Measurements from ENCODE around the gene AMMECR1.

Gene AMMECR1

DNA sequence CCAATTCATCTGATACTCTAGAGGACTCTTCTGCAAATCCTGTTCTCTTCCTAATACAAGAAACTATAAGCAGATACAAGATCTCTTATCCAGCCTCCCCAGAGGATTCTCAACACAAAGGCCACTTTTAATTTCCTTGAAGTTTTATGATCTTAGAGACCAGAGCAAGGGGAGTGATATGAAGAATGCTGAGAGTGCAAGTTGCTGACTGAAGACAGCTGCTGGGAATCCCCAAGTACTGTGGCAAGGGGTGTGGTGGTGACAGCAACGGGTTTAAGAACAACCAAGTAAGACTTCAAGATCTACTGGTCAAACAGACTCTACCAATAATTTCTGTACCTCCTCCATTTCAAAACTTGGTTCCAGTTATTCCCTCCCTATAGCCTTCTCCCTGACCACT, 7.0 kb downstream of the AMMECR1 start:
- DNase-seq = no peak

DNA sequence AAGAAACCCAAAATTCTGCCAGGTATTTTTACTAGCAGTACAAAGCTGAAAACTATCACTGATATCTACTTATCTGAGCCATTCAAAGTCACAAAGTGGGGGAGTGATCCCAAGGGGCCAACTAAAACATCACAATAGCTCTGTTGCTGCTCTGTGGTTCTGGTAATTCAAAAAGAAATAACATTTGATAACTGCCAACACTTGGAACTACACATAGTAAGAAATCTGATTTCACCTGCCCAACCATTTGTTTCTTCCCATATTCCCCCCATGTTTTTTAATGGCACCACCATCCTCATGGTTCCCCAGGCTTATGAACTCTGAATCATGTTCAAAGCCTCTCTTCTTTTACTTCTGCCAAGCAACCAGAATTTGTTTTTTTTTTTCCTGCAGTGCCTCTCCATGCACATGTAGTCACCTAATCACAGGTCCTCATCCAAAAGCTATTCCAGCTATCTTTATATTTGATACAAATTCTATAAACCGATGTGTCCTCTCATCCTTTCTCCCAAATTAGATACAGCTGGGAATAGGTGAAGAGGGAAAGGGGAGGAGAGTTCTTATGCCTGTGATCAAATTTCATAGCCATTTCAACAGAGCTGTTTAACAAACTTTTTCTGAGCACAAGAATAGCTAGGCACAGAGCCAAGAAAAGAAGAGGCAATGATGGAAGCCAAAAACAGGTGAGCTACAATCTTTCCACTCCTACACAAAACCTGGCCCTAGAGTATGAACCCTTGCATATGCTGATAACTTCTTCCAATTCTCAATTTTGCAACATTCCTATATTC, 7.7 kb downstream of the AMMECR1 start:
- DNase-seq = no peak

DNA sequence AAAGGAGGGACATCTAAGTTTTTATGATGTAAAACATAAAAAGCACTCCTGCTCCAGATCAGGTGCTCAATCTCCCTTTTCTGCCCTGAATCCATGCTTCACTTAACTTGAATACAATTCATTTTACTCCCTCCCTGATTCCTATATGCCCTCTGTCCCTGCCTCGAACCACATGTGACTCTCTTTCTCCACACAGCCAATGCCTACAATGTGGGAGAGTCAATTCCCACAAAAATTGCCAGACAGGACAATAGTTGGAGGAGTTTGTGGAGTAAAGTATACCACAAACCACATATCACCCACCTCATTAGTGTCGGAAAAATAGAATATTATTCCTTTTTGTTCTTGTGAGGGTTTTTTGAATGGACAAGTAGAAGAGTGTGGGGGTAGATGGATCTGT, 9.7 kb downstream of the AMMECR1 start:
- DNase-seq = no peak

DNA sequence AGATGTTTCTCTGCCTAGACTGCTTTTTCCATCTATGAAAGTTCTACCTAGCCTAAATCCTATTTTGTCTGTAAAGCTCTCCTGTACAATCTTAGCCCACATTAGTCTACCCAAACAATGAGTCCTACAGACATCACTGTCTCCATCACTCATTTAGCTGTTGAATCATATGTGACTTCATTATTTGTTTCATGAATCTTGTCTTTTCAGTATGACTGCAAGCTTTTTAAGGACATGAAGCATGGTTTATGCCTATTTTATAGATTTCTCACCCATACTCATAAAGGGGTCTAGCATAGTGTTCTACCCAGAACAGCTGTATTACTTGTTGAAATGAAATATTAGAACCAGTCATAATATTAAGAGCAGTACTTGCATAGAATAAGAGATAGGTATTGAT, 13.0 kb downstream of the AMMECR1 start:
- no peak for DNase-seq

DNA sequence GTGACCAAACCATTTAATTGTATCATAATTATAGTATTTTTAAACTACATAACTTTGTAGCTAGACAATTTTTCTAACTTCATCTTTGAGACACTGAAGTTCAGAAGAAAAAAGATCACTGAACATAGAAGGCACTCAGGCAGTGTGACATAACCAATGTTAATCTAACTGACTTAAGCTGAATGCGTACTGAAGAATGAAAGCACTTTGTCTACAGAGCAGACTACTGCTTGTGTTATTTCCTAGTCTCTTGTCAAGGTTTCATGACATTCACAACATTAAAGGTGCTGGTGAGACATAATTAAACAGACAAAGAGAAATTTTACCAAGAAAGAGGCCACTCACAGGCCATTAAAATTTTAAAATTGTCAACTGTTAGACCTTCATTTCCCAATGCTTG, 13.5 kb downstream of the AMMECR1 start:
- DNase-seq = no peak

DNA sequence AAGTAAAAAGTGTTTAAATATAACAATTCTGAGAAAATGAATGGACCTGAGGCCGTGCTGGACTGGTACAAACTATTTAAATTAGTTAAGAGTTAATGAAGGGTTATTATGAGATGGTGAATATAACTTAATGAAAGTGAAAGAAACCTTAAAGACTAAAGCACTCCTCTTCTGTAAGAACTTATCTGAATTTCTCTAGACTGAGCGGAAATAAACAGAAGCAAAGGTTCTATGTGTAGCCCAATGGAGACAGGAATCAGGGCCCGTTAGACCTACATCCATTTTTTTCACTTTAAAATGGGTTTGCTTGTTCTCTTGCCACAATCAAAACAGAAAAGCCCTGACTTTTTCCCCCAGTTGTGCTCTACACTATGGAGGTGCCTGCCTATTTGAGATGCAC, 14.9 kb downstream of the AMMECR1 start:
- no peak for DNase-seq

DNA sequence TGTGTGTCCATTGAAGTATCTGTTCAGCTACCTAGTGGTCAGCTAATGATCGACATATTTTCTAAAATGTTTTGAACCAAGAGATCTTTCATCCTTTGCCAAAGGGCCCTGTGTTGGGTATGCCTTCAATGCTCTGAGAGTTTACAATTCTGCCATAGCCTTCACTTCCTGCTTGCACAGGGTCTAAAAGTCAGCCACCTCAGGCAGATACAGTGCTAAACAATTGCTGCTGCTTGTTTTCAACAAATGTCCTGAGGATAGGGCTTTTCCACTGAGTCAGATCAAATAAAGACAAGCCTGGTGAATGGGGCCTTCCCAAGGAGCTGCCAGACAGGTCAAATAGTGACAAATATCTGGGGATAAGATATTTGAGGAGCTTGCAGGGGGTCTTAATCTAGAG, 16.7 kb downstream of the AMMECR1 start:
- DNase-seq = no peak

DNA sequence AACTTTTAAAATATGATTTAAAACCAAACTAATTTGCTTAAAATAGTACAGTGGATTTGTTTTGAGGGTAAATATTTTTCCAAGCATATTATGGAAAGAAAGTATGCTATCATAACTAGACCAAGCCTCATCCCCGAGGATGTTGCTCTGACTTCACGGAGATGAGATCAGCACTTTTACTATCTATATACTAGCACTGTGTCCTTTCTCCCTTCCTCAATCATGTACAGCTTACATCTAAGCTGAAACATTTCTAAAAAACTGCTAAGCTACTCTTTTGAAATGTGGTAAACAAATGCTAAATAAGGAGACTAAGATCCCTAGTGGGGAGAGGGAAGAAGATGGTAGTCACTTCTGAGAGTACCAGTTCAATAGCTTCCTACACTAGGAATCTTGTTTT, 23.8 kb downstream of the AMMECR1 start:
- no peak for DNase-seq

DNA sequence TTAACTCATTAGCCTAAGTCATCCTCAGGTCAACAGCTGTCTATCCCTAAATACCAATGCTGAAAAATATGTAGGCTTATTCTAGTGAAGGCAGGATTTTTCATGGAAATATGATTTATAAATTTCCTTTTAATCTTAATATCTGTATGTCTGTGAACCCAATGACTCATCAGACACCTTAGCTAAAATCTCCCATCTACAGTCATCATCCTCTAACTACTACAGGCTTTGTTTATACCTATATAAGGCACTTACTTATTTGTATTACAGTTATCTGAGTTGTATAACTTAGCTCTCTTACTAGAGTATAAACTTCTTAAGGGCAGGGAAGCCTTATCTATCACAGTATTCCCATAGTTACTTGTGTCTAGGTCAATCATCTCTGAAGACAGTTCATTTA, 24.2 kb downstream of the AMMECR1 start:
- no peak for DNase-seq

DNA sequence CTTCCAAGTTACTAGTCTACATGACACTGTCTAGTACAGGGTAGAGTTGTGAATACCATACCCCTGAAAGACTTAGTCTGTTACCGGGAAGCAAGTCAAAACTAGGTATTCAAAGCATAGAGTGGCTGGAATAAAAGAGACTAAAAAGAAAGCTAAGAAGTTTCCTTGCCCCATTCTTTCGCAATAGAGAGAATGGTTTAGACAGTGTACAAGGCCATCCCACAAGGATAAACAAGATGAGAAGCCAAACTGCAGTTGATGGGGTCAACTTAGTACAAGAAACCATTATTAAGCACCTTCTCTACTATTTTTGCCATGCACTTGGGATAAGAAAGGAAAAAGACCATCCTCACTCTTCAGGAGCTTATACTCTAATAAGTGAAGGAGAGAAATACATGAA, 30.3 kb downstream of the AMMECR1 start:
- DNase-seq = no peak

DNA sequence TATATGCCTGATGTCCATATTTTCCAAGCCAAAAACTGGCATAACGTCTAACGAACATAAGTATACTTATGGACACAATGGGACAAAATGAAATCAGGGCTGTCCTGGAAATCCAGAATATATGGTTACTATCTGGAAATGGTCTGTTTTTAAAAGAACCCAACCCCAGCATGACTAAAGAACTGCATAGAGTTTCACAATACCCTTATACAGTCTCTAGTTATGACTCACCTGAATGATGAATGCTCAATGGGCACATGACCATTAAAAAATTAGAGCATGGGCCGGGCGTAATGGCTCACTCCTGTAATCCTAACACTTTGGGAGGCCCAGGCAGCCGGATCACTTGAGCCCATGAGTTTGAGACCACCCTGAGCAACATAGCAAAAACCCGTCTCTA, 31.8 kb downstream of the AMMECR1 start:
- no peak for DNase-seq

DNA sequence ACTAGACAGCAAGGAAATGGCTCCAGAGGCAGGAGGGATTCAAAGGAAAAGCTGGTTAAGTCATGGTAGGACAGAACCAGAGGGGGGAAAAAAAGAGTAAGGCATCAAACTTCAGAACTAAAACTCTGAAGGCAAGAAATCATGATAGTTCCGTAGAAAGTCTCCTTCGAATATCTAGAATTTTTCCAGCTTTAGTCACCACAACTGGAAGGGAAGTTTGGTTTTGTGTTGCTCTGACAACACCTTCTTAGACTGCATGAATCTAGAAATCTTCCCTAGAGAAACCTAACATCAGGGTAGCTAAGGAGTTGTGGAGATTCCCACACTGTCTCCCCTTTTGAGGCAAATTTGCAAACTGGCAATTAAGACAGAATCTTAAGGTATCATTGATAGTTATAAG, 33.7 kb downstream of the AMMECR1 start:
- no peak for DNase-seq

DNA sequence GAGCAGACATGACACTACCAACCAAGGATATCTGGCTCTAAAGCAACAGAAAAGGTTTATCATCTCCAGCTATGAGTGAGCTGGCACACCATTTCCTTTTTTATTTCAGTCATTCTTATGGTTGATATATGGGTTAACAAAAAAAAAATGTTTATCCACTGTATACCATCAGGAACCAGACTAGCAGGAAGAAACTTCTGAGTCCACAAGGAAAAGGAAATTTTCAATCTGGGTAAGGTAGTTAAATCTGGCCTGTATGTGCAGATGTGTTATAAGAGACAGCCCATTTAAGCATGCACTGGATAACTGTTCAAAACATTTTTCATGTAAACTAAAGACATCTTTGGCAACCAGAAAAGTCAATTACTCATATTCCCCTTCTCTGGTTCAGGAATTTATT, 35.0 kb downstream of the AMMECR1 start:
- no peak for DNase-seq

DNA sequence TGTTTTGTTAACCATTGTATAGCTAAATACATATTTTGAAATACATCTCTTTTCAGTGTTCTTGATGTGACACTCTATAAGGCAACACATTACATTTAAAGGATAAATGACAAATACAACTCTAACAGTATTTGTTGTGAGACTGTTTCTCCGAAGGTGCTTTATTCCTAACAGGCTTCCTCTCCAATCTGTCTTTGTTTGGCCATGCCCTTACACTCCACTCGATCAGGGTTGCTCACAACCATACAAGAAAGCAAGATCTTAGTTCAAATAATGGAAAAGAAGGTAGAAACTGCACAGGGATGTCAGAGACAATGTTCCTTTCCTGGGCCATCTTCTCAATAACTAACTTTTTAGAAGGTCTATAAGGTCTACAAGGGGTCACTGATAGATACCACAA, 36.5 kb downstream of the AMMECR1 start:
- no peak for DNase-seq

DNA sequence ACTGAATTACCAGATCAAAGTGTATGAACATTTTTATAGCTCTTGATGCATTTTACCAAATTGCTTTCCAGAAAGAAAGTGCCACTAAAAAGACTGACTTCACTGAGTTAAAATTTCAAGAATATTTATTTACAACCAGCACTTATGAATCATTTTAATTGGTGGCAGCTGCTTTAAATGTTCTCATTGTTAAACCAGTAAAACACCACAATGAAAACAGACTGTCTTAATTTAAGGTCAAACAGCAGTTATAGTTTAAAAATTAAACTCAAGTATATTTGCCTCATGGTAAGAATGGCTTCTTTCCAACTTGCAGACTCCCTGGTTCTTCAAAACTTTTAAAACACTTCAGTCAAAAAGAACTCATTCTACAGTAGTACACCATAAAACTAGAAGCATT, 36.9 kb downstream of the AMMECR1 start:
- DNase-seq = no peak

DNA sequence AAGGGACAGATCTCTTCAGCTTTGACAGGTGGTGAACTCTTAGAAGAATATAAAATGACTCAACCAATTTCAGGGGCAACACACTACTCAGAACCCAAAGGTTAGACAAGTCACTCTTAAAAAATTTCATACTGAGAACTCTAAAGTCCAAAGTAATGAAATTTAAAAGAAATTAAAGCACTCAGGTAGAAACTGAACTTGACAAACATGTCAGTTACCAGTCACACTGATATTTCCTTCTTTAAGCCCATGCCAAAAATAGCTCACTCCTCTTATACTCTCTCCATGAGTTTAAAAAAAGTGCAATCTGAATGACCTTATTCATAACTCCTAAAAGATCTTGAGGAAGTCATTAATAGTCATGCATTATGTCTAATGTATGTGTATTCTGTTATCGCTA, 40.3 kb downstream of the AMMECR1 start:
- no peak for DNase-seq

DNA sequence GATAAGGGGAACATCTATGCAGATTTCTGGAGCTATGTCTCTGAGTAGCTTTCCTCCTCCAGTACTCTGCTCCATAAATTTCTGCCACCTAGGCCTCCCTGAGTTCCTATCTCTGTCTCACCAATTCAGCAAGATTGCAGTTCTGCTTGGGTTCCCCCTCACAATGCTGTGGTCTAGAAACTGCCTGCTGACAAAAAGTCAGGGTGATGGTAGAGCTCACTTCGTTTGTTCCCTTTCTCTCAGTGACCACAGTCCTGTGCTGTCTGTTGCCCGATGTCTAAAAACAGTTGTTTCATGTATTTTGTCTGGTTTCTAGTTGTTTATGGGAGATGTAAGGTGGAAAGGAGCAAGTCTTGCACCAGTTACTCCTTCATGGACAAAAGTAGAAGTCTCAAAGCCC, 41.1 kb downstream of the AMMECR1 start:
- no peak for DNase-seq

DNA sequence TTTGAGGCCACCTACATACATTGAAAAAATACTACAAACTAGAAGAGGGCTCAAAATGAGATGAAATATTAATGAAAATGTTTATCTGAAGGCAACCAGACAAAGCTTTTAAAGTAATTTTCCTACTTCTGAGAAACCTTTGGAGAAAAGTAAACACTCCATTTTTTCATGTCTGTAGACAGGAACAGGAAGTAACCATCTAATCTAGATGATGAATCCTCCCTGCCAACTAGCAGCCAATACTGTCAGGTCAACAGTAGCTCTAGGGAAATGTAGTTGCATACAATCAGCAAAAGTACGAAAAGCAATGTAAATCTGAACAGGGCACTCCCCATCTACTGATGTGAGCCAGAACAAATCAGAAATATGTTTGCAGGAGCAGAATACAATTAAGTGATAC, 49.0 kb downstream of the AMMECR1 start:
- no peak for DNase-seq

DNA sequence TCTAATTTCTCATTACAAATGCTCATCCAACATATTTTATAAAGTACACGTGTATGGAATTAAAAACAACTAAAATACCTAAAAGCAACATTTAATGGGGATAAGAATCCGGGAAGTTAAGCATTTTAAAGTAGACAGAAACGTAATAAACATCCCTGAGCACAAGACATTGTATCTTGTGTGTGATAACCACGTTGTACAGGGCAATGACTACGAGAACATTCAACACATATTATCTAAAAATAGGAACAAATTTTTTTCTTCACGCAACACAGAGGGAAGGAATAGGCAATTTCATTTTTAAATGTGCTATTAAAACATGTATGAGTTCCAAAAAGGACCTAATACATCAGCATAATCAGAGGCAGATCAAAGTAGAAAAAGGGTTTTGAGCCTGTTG, 49.5 kb downstream of the AMMECR1 start:
- no peak for DNase-seq

DNA sequence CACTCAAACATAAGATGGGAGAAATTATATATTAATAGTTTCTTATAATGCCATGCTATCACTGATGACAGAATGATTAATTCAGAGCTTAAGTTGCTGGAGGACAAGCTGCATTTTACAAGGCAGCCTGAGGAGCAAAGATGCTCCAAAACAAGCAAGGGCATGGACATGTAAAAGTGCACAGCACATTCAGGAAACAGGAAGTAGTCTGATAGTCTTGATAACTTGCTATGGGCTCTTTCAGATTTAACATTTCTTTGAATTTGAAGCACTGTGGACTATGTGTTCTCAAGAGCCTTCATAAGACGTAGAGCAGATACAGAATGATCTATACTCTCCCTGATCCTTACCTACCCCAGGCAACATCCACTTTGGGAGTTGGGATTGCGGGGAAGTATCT, 50.0 kb downstream of the AMMECR1 start:
- no peak for DNase-seq

DNA sequence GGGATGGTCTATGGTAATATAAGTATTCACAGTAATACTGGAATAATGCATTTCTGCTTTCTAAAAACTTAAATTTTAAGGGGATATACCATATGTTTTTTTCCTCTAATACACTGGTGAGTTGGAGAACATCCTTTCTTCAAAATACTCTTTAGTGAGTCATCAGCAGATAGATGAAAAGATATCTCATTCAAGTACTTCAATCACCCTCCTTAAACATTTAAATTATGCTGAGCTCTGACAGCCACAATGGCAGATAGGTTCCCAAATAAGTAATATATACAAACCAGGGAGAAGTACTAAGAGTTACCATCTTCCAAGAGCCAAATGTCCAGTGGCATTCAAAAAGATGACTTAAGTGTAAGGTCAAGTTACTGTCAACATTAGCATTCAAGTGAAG, 52.2 kb downstream of the AMMECR1 start:
- no peak for DNase-seq

DNA sequence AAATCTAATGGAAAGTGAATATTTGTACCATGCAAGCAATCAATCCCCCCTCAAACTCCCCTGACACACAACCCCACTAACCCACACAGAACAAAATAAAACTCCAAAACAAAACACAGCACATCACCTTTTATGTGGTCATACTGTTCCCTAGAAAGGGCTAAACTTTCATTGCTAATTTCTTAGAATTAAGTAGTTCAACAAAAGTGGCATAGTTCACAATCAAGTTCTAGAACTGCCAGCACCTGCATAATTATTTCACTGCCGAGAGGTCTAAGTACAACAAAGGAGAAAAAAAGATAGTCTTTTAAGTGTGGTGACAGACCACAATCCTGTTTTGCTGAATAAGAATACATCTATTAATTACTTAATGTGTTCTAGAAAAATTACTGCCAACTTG, 58.8 kb downstream of the AMMECR1 start:
- DNase-seq = no peak

DNA sequence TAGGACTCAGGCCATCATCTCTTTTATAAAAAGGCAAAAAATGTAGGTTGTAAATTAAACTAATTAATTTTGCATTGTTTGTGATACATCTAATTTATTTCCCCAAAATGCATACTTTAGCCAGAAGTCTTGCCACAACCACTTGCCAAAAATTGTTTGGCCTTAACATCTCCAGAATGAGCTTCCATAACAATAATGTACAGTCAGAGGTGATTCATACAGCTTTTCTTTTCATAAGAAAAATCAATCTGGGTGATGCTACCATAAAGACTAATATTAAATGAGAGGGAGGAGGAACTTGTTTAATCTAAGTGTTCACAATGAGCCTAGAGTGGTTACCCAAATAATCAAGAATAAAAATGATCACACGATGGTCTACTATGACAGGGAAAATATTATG, 59.3 kb downstream of the AMMECR1 start:
- no peak for DNase-seq

DNA sequence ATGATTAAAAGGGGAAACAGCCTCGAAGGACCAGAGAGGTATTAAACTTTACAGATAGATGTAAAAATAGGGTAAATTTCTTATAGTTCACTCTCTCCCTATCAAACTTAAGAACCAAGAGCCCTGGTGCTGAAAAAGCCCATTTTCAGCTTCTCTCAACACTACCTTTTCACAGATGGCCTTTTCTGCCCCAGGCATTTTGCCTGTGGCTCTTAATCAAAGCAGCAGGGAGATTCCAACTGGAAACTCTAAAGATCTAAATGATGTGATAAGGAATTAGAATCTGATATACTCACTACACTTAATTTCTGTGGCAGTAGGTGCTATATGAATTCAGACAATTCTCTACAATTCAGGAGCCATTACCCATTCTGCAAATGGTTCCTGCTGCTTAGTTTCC, 60.0 kb downstream of the AMMECR1 start:
- DNase-seq = no peak

DNA sequence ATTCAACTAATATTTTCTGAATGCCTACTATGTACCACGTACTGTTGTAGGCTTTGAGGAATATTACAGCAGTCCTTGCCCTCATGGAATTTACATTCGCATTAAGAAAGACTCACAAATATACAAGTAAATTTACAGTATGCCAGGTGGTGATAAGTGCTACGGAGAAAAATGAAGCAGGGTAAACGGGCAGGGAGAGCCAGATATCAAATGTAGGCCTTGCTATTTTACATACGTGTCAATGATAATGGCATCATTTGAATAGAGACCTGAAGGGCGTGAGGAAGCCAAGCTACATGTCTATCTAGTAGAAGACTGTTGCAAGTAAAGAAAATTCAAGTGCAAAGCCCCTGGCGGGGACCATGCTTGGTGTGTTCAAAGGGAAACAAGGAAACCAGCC, 65.2 kb downstream of the AMMECR1 start:
- DNase-seq = no peak

DNA sequence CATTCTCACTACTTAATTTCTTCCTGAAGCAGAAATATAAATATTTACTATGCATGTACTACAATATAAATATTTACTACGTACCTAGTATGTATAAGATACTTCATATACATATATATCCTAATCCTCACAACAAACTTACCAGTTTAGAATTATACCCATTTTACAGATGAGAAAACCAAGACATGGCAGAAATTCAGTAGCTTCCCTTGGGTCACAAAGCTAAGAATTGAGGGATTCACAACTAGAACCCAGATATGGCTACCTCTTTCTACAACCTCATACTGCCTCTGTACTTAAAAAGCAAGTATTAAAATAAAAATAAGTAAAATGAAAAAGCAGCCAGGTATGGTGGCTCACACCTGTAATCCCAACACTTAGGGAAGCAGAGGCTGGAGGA, 65.9 kb downstream of the AMMECR1 start:
- no peak for DNase-seq

Data from activated T-cell treated with anti-CD3 and anti-CD28 coated beads for 4 hours (primary cell).